GM06990 (cell line): ENCODE measurements around the gene NUDCD3.

Experiments
- DNase-seq: peaks from one replicate; pipeline ENCODE4 v3.0.0-alpha.2; 2011; ENCODE audit not compliant: insufficient read length; ENCODE audit errors: extremely low read depth
- H3K27me3 ChIP-seq: replicated peaks from 2 replicates; pipeline ENCODE4 v1.6.0; 2011; ENCODE audit warnings: low read length; ENCODE audit not compliant: control insufficient read depth, insufficient read depth
- H3K36me3 ChIP-seq: 2 replicates; pipeline ENCODE4 v1.5.1; 2011; ENCODE audit warnings: low read length; ENCODE audit not compliant: control insufficient read depth, insufficient read depth
- H3K4me3 ChIP-seq: replicated peaks from 2 replicates; pipeline ENCODE4 v1.5.1; 2011; ENCODE audit warnings: low read depth, mild to moderate bottlenecking, control low read depth, low read length
- CTCF ChIP-seq: IDR thresholded peaks from 2 replicates; pipeline ENCODE4 v1.5.1; 2011; ENCODE audit warnings: low read length, control low read depth, mild to moderate bottlenecking, inconsistent platforms; ENCODE audit not compliant: insufficient read depth, poor library complexity, severe bottlenecking

The NUDCD3 gene

GRCh38 chr7:44387389-44387788 lies 103.1 kb downstream of the NUDCD3 start:
- Histone ChIP-seq H3K36me3 (peaks cover 35% of the 10 kb centered on the region), H3K27me3 (no peaks in the 10 kb centered on the region), H3K4me3 (no peak overlapping the region)
- DNase-seq: no peak
- TF ChIP-seq CTCF: no peak

DNA sequence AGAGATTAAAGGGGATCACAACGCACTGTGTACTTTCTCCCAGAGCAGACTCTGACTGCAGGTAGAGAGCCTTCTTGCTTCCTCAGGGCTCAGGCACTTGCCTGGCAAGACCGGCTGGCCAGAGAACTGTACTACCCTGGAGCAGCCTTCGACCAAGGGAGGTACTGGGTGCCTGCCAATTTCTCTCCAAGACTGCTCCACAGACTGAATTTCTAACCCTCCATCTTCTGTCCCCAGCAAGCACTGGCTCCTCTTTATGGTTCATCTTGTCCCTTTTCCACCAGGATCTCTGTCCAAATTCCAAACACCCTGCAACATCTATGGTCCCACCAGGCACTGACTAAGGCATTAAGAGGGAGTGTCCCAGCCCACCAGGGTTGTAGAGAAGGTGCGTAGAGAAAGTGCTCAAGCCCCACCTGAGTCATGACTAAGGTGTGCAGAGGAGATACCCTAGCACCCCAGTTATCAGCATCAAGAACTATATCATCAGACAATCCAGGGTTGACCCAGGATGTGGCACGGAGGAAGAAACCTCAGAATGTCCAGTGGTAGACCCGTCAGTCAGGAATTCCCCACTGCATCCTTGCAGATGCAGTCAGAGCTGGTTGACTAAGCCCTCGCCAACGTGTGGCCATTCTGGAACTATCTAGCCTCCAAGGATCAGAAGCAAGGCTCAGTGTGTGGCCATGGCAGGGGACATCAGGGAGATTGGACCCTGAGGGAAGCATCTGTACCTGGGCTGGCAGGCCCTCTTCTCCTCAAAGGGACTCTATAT lies 104.1 kb downstream of the NUDCD3 start:
- no peaks in the 10 kb centered on the region for H3K27me3 ChIP-seq
- H3K36me3 ChIP-seq: peaks cover 29% of the 10 kb centered on the region
- TF ChIP-seq CTCF: no peak
- no peak overlapping the region for H3K4me3 ChIP-seq
- no peak for DNase-seq

GRCh38 chr7:44385434-44386138 lies 104.9 kb downstream of the NUDCD3 start:
- Histone ChIP-seq H3K4me3 (no peak overlapping the region), H3K27me3 (no peaks in the 10 kb centered on the region), H3K36me3 (peaks cover 29% of the 10 kb centered on the region)
- no peak for TF ChIP-seq CTCF
- DNase-seq: no peak

- Histone ChIP-seq H3K4me3 (no peak overlapping the region), H3K36me3 (peaks cover 26% of the 10 kb centered on the region), H3K27me3 (no peaks in the 10 kb centered on the region)
- no peak for DNase-seq
- TF ChIP-seq CTCF: no peak
These were observed 105.6 kb downstream of the NUDCD3 start for GRCh38 chr7:44384586-44385433.

DNA sequence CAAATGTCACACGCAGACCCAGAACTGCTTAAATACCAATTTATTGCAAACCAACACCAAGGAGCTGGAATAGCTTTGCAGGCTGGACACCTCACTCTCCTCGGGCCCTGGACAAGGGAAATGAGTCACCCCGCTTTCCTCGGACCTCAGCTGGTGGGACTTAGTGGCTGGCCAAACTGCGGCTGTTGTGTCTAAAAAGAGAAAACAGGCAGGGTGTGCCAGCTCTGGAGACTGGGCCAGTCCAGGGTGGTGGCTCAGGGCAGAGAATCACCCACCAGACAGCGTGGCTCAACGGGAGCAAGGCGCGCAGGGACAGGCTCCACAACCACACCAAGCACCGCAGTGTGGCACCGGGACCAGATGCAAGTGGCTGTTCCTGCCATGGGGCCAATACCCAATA lies 106.9 kb downstream of the NUDCD3 start:
- no peak for DNase-seq
- peaks cover 22% of the 10 kb centered on the region for H3K36me3 ChIP-seq
- no peak overlapping the region for H3K4me3 ChIP-seq
- no peak for TF ChIP-seq CTCF
- H3K27me3 ChIP-seq: no peaks in the 10 kb centered on the region
